MM.1S (cell line): ENCODE measurements around the gene LY86.

Experiments
- DNase-seq: peaks from one replicate; pipeline ENCODE4 v3.0.0-alpha.2; 2015
- H2AFZ ChIP-seq: fragments of 300-600 bp; sonication (generic); 2 replicates; pipeline ENCODE4 v1.6.0; 2016; ENCODE audit warnings: antibody characterized with exemption, low read length
- H3F3A ChIP-seq: fragments of 300-600 bp; sonication (generic); 2 replicates; pipeline ENCODE4 v1.6.1; 2016; ENCODE audit warnings: mild to moderate bottlenecking, antibody characterized with exemption, low read length, moderate library complexity, mixed read lengths; ENCODE audit not compliant: insufficient read depth
- H3K27ac ChIP-seq: fragments of 300-600 bp; sonication (generic); 2 replicates; pipeline ENCODE4 v1.5.1; 2016; ENCODE audit warnings: mild to moderate bottlenecking, low read length
- H3K27me3 ChIP-seq: fragments of 300-600 bp; sonication (generic); replicated peaks from 2 replicates; pipeline ENCODE4 v1.6.0; 2016; ENCODE audit warnings: low read length; ENCODE audit not compliant: insufficient read depth
- H3K36me3 ChIP-seq: fragments of 300-600 bp; sonication (generic); replicated peaks from 2 replicates; pipeline ENCODE4 v1.6.1; 2016; ENCODE audit warnings: mild to moderate bottlenecking, low read length, mixed read lengths; ENCODE audit not compliant: insufficient read depth
- H3K4me1 ChIP-seq: fragments of 300-600 bp; sonication (generic); 2 replicates; pipeline ENCODE4 v1.6.1; 2016; ENCODE audit warnings: low read length, mixed read lengths
- H3K4me2 ChIP-seq: fragments of 300-600 bp; sonication (generic); 2 replicates; pipeline ENCODE4 v1.6.0; 2016; ENCODE audit warnings: low read depth, low read length
- H3K4me3 ChIP-seq: fragments of 300-600 bp; sonication (generic); 2 replicates; pipeline ENCODE4 v1.5.1; 2016; ENCODE audit warnings: low read length, mixed read lengths
- H3K79me2 ChIP-seq: fragments of 300-600 bp; sonication (generic); 2 replicates; pipeline ENCODE4 v1.6.1; 2016; ENCODE audit warnings: mixed run types, low read length, mixed read lengths
- H3K9ac ChIP-seq: fragments of 300-600 bp; sonication (generic); 2 replicates; pipeline ENCODE4 v1.6.1; 2016; ENCODE audit warnings: low read length, mixed read lengths
- H3K9me2 ChIP-seq: fragments of 300-600 bp; sonication (generic); replicated peaks from 2 replicates; pipeline ENCODE4 v1.6.1; 2016; ENCODE audit warnings: mild to moderate bottlenecking, low read length, mixed read lengths; ENCODE audit not compliant: insufficient read depth
- H3K9me3 ChIP-seq: fragments of 300-600 bp; sonication (generic); replicated peaks from 2 replicates; pipeline ENCODE4 v1.6.1; 2016; ENCODE audit warnings: mild to moderate bottlenecking, low read length, mixed read lengths; ENCODE audit not compliant: insufficient read depth
- H4K20me1 ChIP-seq: fragments of 300-600 bp; sonication (generic); 2 replicates; pipeline ENCODE4 v1.6.1; 2016; ENCODE audit warnings: mild to moderate bottlenecking, low read length, moderate library complexity, mixed read lengths; ENCODE audit not compliant: insufficient read depth
- EZH2 ChIP-seq: fragments of 300-600 bp; sonication (generic); optimal IDR thresholded peaks from 2 replicates; pipeline ENCODE3; 2017; ENCODE audit warnings: low read depth, mild to moderate bottlenecking, antibody characterized with exemption, low read length, mixed read lengths
- EZH2phosphoT487 ChIP-seq: fragments of 300-600 bp; sonication (generic); IDR thresholded peaks from 2 replicates; pipeline ENCODE4 v1.6.1; 2018; ENCODE audit warnings: antibody characterized with exemption, low read length
- TF ChIP-seq, protein P1 (sequence below): fragments of 300-600 bp; sonication (generic); IDR thresholded peaks from 2 replicates; pipeline ENCODE4 v1.5.1; 2016; ENCODE audit warnings: antibody characterized with exemption, low read length, mixed read lengths

The LY86 gene

DNA sequence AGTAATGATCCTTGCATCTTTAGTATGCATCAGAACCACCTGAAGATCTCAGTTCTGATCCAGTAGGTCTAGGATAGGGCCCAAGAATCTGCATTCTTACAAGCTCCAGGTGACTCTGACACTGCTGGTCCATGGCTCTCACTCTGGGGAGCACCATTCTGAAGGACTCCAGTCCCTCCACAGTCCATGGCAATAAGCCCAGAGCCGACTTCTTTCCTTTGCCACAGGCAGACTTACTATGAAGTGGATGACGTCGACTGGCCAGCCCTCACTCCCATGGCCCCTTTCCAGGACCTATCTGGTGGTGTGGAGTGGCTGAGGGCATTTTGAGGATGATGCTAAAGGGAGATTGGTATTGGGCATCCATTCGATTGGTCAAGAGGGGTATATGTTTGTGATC is 21.8 kb upstream of the LY86 start:
- Histone ChIP-seq H3K4me3 (no peak overlapping the region), H2AFZ (no peak overlapping the region), H3K4me1 (peaks cover 11% of the 10 kb centered on the region), H3K9ac (no peak overlapping the region), H3K9me3 (no peaks in the 10 kb centered on the region), H3K27ac (no peak overlapping the region), H3K79me2 (no peaks in the 10 kb centered on the region), H3K27me3 (no peaks in the 10 kb centered on the region), H3K36me3 (no peaks in the 10 kb centered on the region), H4K20me1 (no peaks in the 10 kb centered on the region), H3K4me2 (no peak overlapping the region), H3F3A (no peaks in the 10 kb centered on the region), H3K9me2 (no peaks in the 10 kb centered on the region)
- TF ChIP-seq, protein P1, sequence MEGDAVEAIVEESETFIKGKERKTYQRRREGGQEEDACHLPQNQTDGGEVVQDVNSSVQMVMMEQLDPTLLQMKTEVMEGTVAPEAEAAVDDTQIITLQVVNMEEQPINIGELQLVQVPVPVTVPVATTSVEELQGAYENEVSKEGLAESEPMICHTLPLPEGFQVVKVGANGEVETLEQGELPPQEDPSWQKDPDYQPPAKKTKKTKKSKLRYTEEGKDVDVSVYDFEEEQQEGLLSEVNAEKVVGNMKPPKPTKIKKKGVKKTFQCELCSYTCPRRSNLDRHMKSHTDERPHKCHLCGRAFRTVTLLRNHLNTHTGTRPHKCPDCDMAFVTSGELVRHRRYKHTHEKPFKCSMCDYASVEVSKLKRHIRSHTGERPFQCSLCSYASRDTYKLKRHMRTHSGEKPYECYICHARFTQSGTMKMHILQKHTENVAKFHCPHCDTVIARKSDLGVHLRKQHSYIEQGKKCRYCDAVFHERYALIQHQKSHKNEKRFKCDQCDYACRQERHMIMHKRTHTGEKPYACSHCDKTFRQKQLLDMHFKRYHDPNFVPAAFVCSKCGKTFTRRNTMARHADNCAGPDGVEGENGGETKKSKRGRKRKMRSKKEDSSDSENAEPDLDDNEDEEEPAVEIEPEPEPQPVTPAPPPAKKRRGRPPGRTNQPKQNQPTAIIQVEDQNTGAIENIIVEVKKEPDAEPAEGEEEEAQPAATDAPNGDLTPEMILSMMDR = no peak
- TF ChIP-seq EZH2 (no peak), EZH2phosphoT487 (no peak)
- DNase-seq = no peak

DNA sequence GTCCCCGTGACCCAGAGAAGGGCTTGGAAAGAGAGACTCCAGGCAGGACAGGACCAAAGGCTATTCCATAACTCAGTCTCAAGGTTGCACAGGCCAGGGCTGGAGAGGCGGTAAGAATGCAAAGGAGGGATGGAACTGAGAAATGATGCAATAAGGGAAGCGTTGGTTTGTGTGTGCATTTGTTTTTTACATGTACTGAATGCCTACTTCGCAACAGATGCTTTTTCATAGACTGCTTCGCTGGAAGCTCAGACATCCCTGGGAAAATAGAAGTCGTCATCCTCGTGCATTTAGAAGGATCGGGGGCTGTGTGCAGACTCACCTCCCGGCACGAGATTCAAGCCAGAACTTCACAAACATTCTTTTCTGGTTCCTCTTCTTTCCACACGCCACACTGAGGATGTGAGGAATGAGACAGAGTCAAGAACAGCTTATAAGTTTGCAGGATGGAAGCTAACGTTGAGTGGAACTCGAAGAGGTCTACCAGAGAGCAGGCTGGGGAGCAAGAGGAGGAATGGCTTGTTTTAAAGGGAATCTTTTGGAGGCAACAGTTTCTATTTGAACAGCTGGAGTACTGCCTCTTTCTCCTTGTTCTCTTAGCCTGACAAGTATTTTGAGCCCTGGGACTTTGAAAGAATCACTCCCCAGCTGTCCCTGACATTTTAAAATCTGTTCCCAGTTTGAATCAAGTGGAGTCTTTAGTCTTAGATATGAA is 19.3 kb upstream of the LY86 start:
- TF ChIP-seq EZH2phosphoT487 (no peak), EZH2 (no peak)
- TF ChIP-seq, protein P1 = no peak
- Histone ChIP-seq H3F3A (no peaks in the 10 kb centered on the region), H3K27ac (no peak overlapping the region), H3K9ac (no peak overlapping the region), H3K4me3 (no peak overlapping the region), H3K9me3 (no peaks in the 10 kb centered on the region), H4K20me1 (no peaks in the 10 kb centered on the region), H3K36me3 (no peaks in the 10 kb centered on the region), H3K9me2 (no peaks in the 10 kb centered on the region), H2AFZ (no peak overlapping the region), H3K4me1 (0 out of 2 replicates have a peak, but pooled peaks cover 4% of the 10 kb centered on the region), H3K27me3 (no peaks in the 10 kb centered on the region), H3K79me2 (no peaks in the 10 kb centered on the region), H3K4me2 (no peak overlapping the region)
- DNase-seq = no peak

DNA sequence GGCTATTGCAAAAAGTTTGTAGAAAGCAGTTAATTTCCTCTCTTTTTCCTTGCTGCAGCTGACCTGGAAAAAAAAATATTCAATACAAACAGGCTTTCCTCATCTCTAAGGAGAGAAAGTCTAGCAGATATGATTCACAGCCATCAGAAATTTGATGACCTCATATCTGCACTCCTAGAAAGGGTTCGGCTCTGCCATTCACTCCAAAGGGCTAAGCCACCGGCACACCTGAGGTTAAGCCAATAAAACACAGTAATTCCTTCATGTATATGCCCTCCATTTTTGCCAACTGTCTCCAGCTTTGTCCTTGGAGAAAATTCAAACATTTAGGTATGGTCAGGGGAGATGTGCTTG is 18.7 kb upstream of the LY86 start:
- H2AFZ ChIP-seq = no peak overlapping the region
- TF ChIP-seq, protein P1 = no peak
- TF ChIP-seq EZH2 (no peak), EZH2phosphoT487 (no peak)

More for the DNA sequence above, 18.7 kb upstream of the LY86 start:
- no peak overlapping the region for H3K4me3 ChIP-seq
- H3K27ac ChIP-seq = no peak overlapping the region
- no peaks in the 10 kb centered on the region for H3K9me3 ChIP-seq
- no peak overlapping the region for H3K4me2 ChIP-seq
- no peaks in the 10 kb centered on the region for H3K79me2 ChIP-seq
- H3K9me2 ChIP-seq = no peaks in the 10 kb centered on the region
- no peak for DNase-seq
- H4K20me1 ChIP-seq = no peaks in the 10 kb centered on the region
- H3K27me3 ChIP-seq = no peaks in the 10 kb centered on the region
- H3K36me3 ChIP-seq = no peaks in the 10 kb centered on the region
- no peak overlapping the region for H3K9ac ChIP-seq
- H3K4me1 ChIP-seq = no peaks in the 10 kb centered on the region
- H3F3A ChIP-seq = no peaks in the 10 kb centered on the region
